Mesendoderm (in vitro differentiated cells): ENCODE data around the gene BPGM.
A peak's percentile ranks its signal among the peaks of the same experiment; 100 is the strongest.

ENCODE experiments used
- DNase-seq: peaks from one replicate; pipeline ENCODE4 v3.0.0; 2013
- H2AK5ac ChIP-seq: 2 replicates; pipeline ENCODE4 v1.6.1; 2013; ENCODE audit warnings: low read length, inconsistent platforms
- H2BK120ac ChIP-seq: 2 replicates; pipeline ENCODE4 v1.6.1; 2013; ENCODE audit warnings: low read depth, mild to moderate bottlenecking, low read length, moderate library complexity, mixed read lengths
- H2BK15ac ChIP-seq: replicated peaks from 2 replicates; pipeline ENCODE4 v1.6.1; 2013; ENCODE audit warnings: low read depth, mild to moderate bottlenecking, moderate library complexity
- H2BK5ac ChIP-seq: 2 replicates; pipeline ENCODE4 v1.6.1; 2013; ENCODE audit warnings: low read length, inconsistent platforms
- H3K18ac ChIP-seq: 2 replicates; pipeline ENCODE4 v1.6.1; 2013; ENCODE audit warnings: mild to moderate bottlenecking, low read length, mixed read lengths
- H3K23ac ChIP-seq: one replicate; pipeline ENCODE4 v1.6.1; 2013; ENCODE audit warnings: low read length
- H3K27ac ChIP-seq: 2 replicates; pipeline ENCODE4 v1.5.1; 2013; ENCODE audit warnings: low read depth, mild to moderate bottlenecking, inconsistent platforms, low read length, moderate library complexity
- H3K27me3 ChIP-seq: 2 replicates; pipeline ENCODE4 v1.6.1; 2013; ENCODE audit warnings: low read length, control low read depth, mild to moderate bottlenecking, inconsistent platforms; ENCODE audit not compliant: insufficient read depth, poor library complexity
- H3K36me3 ChIP-seq: 2 replicates; pipeline ENCODE4 v1.6.1; 2013; ENCODE audit warnings: low read length, inconsistent platforms; ENCODE audit not compliant: control insufficient read depth, insufficient read depth
- H3K4ac ChIP-seq: one replicate; pipeline ENCODE4 v1.6.1; 2013; ENCODE audit warnings: low read depth, mild to moderate bottlenecking, low read length, moderate library complexity
- H3K4me1 ChIP-seq: 2 replicates; pipeline ENCODE4 v1.6.1; 2013; ENCODE audit warnings: low read depth, low read length, inconsistent platforms; ENCODE audit not compliant: control insufficient read depth
- H3K4me2 ChIP-seq: 2 replicates; pipeline ENCODE4 v1.6.1; 2013; ENCODE audit warnings: low read length
- H3K4me3 ChIP-seq: 2 replicates; pipeline ENCODE4 v1.5.1; 2013; ENCODE audit warnings: mild to moderate bottlenecking, low read length
- H3K56ac ChIP-seq: one replicate; pipeline ENCODE4 v1.6.1; 2013; ENCODE audit warnings: low read length
- H3K79me1 ChIP-seq: 2 replicates; pipeline ENCODE4 v1.6.1; 2013; ENCODE audit warnings: low read length, inconsistent platforms
- H3K79me2 ChIP-seq: 2 replicates; pipeline ENCODE4 v1.6.1; 2013; ENCODE audit warnings: mild to moderate bottlenecking, low read length; ENCODE audit not compliant: control insufficient read depth, insufficient read depth
- H3K9ac ChIP-seq: 2 replicates; pipeline ENCODE4 v1.6.1; 2013; ENCODE audit warnings: low read length, inconsistent platforms
- H4K5ac ChIP-seq: one replicate; pipeline ENCODE4 v1.6.1; 2013; ENCODE audit warnings: low read length
- H4K8ac ChIP-seq: one replicate; pipeline ENCODE4 v1.6.1; 2013; ENCODE audit warnings: low read depth, mild to moderate bottlenecking, control low read depth, low read length, moderate library complexity
- WGBS: extraction: QIAGEN DNeasy Blood & Tissue Kit; methylation state at CpG from one replicate; pipeline ENCODE4 v1.1.7; 2013; ENCODE audit warnings: low lambda C conversion rate, missing lambda C conversion rate; ENCODE audit not compliant: insufficient coverage; ENCODE audit errors: extremely low coverage; 5-methylcytosine and 5-hydroxymethylcytosine counted together

Gene BPGM

GRCh38 chr7:134649226-134649775 is 2.6 kb downstream of the BPGM start:
- Histone ChIP-seq H3K4ac (no peak overlapping the region), H3K4me1 (peaks cover 6% of the 10 kb centered on the region), H3K23ac (no peak overlapping the region), H3K56ac (no peak overlapping the region), H2AK5ac (no peak overlapping the region), H3K79me2 (no peaks in the 10 kb centered on the region), H4K8ac (no peak overlapping the region), H3K27me3 (no peaks in the 10 kb centered on the region), H4K5ac (no peak overlapping the region), H3K79me1 (peaks cover 2% of the 10 kb centered on the region), H2BK120ac (no peak overlapping the region), H2BK15ac (no peak overlapping the region), H3K4me3 (no peak overlapping the region), H3K36me3 (no peaks in the 10 kb centered on the region), H2BK5ac (no peak overlapping the region), H3K9ac (no peak overlapping the region), H3K18ac (no peak overlapping the region), H3K4me2 (no peak overlapping the region), H3K27ac (no peak overlapping the region)
- DNase-seq, result no peak
- no CpG with 5 or more reads among the region's 3 CpGs for WGBS

- Histone ChIP-seq H3K79me1 (peaks cover 5% of the 10 kb centered on the region), H3K4me2 (no peak overlapping the region), H3K36me3 (no peaks in the 10 kb centered on the region), H2BK15ac (no peak overlapping the region), H2BK5ac (no peak overlapping the region), H3K27ac (no peak overlapping the region), H3K4me3 (no peak overlapping the region), H2AK5ac (no peak overlapping the region), H3K4ac (no peak overlapping the region), H3K56ac (no peak overlapping the region), H3K27me3 (no peaks in the 10 kb centered on the region), H4K5ac (no peak overlapping the region), H3K4me1 (no peaks in the 10 kb centered on the region), H4K8ac (no peak overlapping the region), H3K23ac (no peak overlapping the region), H3K9ac (no peak overlapping the region), H2BK120ac (no peak overlapping the region), H3K18ac (no peak overlapping the region), H3K79me2 (no peaks in the 10 kb centered on the region)
- WGBS, result no CpG with 5 or more reads among the region's 4 CpGs
- no peak for DNase-seq
Observed at GRCh38 chr7:134651991-134652390, 5.3 kb downstream of the BPGM start.

GRCh38 chr7:134654104-134654775 is 7.6 kb downstream of the BPGM start:
- H3K9ac ChIP-seq, result no peak overlapping the region
- H3K36me3 ChIP-seq, result no peaks in the 10 kb centered on the region
- no peak overlapping the region for H4K8ac ChIP-seq
- H3K79me2 ChIP-seq, result no peaks in the 10 kb centered on the region
- H3K4me3 ChIP-seq, result no peak overlapping the region
- H4K5ac ChIP-seq, result no peak overlapping the region
- H3K23ac ChIP-seq, result no peak overlapping the region
- H3K27me3 ChIP-seq, result no peaks in the 10 kb centered on the region
- H2BK15ac ChIP-seq, result no peak overlapping the region
- H3K79me1 ChIP-seq, result peaks cover 5% of the 10 kb centered on the region
- WGBS, result no CpG with 5 or more reads among the region's 4 CpGs
- no peak for DNase-seq
- H3K4ac ChIP-seq, result no peak overlapping the region
- H3K18ac ChIP-seq, result no peak overlapping the region
- no peak overlapping the region for H2BK5ac ChIP-seq
- H3K27ac ChIP-seq, result no peak overlapping the region
- no peak overlapping the region for H3K56ac ChIP-seq
- no peak overlapping the region for H3K4me2 ChIP-seq
- no peaks in the 10 kb centered on the region for H3K4me1 ChIP-seq
- no peak overlapping the region for H2BK120ac ChIP-seq
- no peak overlapping the region for H2AK5ac ChIP-seq

- H3K36me3 ChIP-seq, result no peaks in the 10 kb centered on the region
- no peak overlapping the region for H2BK15ac ChIP-seq
- H3K4me3 ChIP-seq, result no peak overlapping the region
- H2AK5ac ChIP-seq, result no peak overlapping the region
- no peaks in the 10 kb centered on the region for H3K27me3 ChIP-seq
- no CpG with 5 or more reads among the region's 5 CpGs for WGBS
- no peaks in the 10 kb centered on the region for H3K79me2 ChIP-seq
- H4K5ac ChIP-seq, result no peak overlapping the region
- H2BK5ac ChIP-seq, result no peak overlapping the region
- peak overlapping the region; percentile 67 for H3K23ac ChIP-seq
- H3K79me1 ChIP-seq, result peaks cover 4% of the 10 kb centered on the region
- no peak overlapping the region for H3K4ac ChIP-seq
- no peak overlapping the region for H3K4me2 ChIP-seq
- H3K56ac ChIP-seq, result no peak overlapping the region
- H3K4me1 ChIP-seq, result no peaks in the 10 kb centered on the region
- H3K18ac ChIP-seq, result no peak overlapping the region
- no peak overlapping the region for H2BK120ac ChIP-seq
- no peak overlapping the region for H4K8ac ChIP-seq
- DNase-seq, result no peak
- no peak overlapping the region for H3K9ac ChIP-seq
- H3K27ac ChIP-seq, result no peak overlapping the region
Observed at GRCh38 chr7:134657526-134657925, 10.9 kb downstream of the BPGM start.

- H3K27me3 ChIP-seq, result no peaks in the 10 kb centered on the region
- no peaks in the 10 kb centered on the region for H3K36me3 ChIP-seq
- DNase-seq, result no peak
- H4K8ac ChIP-seq, result no peak overlapping the region
- H3K9ac ChIP-seq, result no peak overlapping the region
- H3K23ac ChIP-seq, result no peak overlapping the region
- no peak overlapping the region for H2AK5ac ChIP-seq
- no peaks in the 10 kb centered on the region for H3K4me1 ChIP-seq
- H2BK120ac ChIP-seq, result no peak overlapping the region
- no CpG with 5 or more reads among the region's 7 CpGs for WGBS
- H3K4me3 ChIP-seq, result no peak overlapping the region
- H3K4ac ChIP-seq, result no peak overlapping the region
- no peak overlapping the region for H3K4me2 ChIP-seq
- H4K5ac ChIP-seq, result no peak overlapping the region
- no peak overlapping the region for H2BK15ac ChIP-seq
- no peak overlapping the region for H2BK5ac ChIP-seq
- H3K18ac ChIP-seq, result no peak overlapping the region
- no peak overlapping the region for H3K27ac ChIP-seq
- H3K79me1 ChIP-seq, result peaks cover 4% of the 10 kb centered on the region
- no peaks in the 10 kb centered on the region for H3K79me2 ChIP-seq
- H3K56ac ChIP-seq, result no peak overlapping the region
Observed at GRCh38 chr7:134660242-134660785, 13.7 kb downstream of the BPGM start.
